ENCODE measurements around the gene ETS1. TPM values are rescaled to one million over a fixed set of nuclear protein-coding genes. Genes with fewer than 3 reads are reported as not detected.

The ETS1 gene
- total and polyA plus RNA-seq, 8 donors = 70.2 to 139 (median 128) TPM

- Histone ChIP-seq H3K27me3 (no peaks in the 10 kb centered on the region), H3K4me1 (peaks cover 0 to 5% of the 10 kb centered on the region in 2 donors), H3K4me3 (no peak overlapping the region), H3K27ac (no peak overlapping the region), H3K9me3 (no peaks in the 10 kb centered on the region), H3K36me3 (no peaks in the 10 kb centered on the region)
- no peak for TF ChIP-seq CTCF (IDR thresholded peaks at IDR 0.05)
- ATAC-seq (no peak), DNase-seq (no peak)
- intact Hi-C loops (cut with DNase I) = no loop called here
These were observed 15.8 kb upstream of the ETS1 start for GRCh38 chr11:128603003-128603696.

- H3K27me3 ChIP-seq = no peaks in the 10 kb centered on the region
- TF ChIP-seq CTCF (IDR thresholded peaks at IDR 0.05) = no peak
- H3K4me1 ChIP-seq = peaks cover 0 to 5% of the 10 kb centered on the region in 2 donors
- intact Hi-C loops (cut with DNase I) = no loop called here
- no peak overlapping the region for H3K4me3 ChIP-seq
- H3K27ac ChIP-seq = no peak overlapping the region
- no peaks in the 10 kb centered on the region for H3K9me3 ChIP-seq
- DNase-seq = no peak
- no peaks in the 10 kb centered on the region for H3K36me3 ChIP-seq
- ATAC-seq = no peak
These were observed 12.4 kb upstream of the ETS1 start for GRCh38 chr11:128599729-128600128.

GRCh38 chr11:128598506-128599150, 11.3 kb upstream of the ETS1 start:
- H3K36me3 ChIP-seq = no peaks in the 10 kb centered on the region
- DNase-seq (no peak), ATAC-seq (peak; percentile 72)
- peaks cover 0 to 5% of the 10 kb centered on the region in 2 donors for H3K4me1 ChIP-seq
- no peak overlapping the region for H3K4me3 ChIP-seq
- H3K27ac ChIP-seq = no peak overlapping the region
- no peaks in the 10 kb centered on the region for H3K9me3 ChIP-seq
- intact Hi-C loops (cut with DNase I) = no loop called here
- H3K27me3 ChIP-seq = no peaks in the 10 kb centered on the region
- TF ChIP-seq CTCF (IDR thresholded peaks at IDR 0.05) = no peak

- H3K4me1 ChIP-seq = peaks cover 0 to 5% of the 10 kb centered on the region in 2 donors
- no peak for DNase-seq
- H3K27ac ChIP-seq = no peak overlapping the region
- no peak for TF ChIP-seq CTCF (IDR thresholded peaks at IDR 0.05)
- intact Hi-C loops (cut with DNase I) = no loop called here
- H3K27me3 ChIP-seq = no peaks in the 10 kb centered on the region
- no peaks in the 10 kb centered on the region for H3K9me3 ChIP-seq
- no peak for ATAC-seq
- H3K36me3 ChIP-seq = no peaks in the 10 kb centered on the region
- H3K4me3 ChIP-seq = no peak overlapping the region
These were observed 10.7 kb upstream of the ETS1 start for GRCh38 chr11:128598096-128598495.

GRCh38 chr11:128597209-128597608, 9.9 kb upstream of the ETS1 start:
- Histone ChIP-seq H3K9me3 (no peaks in the 10 kb centered on the region), H3K4me1 (peaks cover 0 to 5% of the 10 kb centered on the region in 2 donors), H3K27me3 (no peaks in the 10 kb centered on the region), H3K36me3 (no peaks in the 10 kb centered on the region), H3K4me3 (no peak overlapping the region), H3K27ac (no peak overlapping the region)
- no peak for DNase-seq
- no peak for TF ChIP-seq CTCF (IDR thresholded peaks at IDR 0.05)
- ATAC-seq = no peak
- intact Hi-C loops (cut with DNase I) = no loop called here
